CD14-positive monocyte (primary cell): ENCODE data around the gene CDH13. TPM values are rescaled to one million over a fixed set of nuclear protein-coding genes. Genes with fewer than 3 reads are reported as not detected.

Experiments
- DNase-seq, 3 donors: peaks; one replicate each; pipeline ENCODE4 v3.0.0-alpha.2; 2011 to 2022
- H2AFZ ChIP-seq: 2 replicates; pipeline ENCODE4 v1.6.0; 2012; ENCODE audit warnings: mild to moderate bottlenecking, low read depth, low read length, inconsistent platforms; ENCODE audit not compliant: insufficient read depth, poor library complexity, severe bottlenecking
- H3K27ac ChIP-seq, 2 donors: 1 replicate in 1 of 2; 2 replicates in 1 of 2; pipeline ENCODE4 v1.5.1; 2012 to 2013; ENCODE audit warnings: low read length in 2 of 2, control low read depth in 1 of 2, inconsistent platforms in 1 of 2, low read depth in 1 of 2, mild to moderate bottlenecking in 1 of 2
- H3K27me3 ChIP-seq, 2 donors: one replicate each; pipeline versions ENCODE4 v1.6.0 to v1.6.1; 2011 to 2013; ENCODE audit warnings: low read length in 2 of 2; ENCODE audit not compliant: control insufficient read depth in 2 of 2, insufficient read depth in 2 of 2
- H3K36me3 ChIP-seq, 2 donors: replicated peaks in 1 of 2; 1 replicate in 1 of 2; 2 replicates in 1 of 2; pipeline versions ENCODE4 v1.5.1 to v1.6.1; 2012 to 2013; ENCODE audit warnings: low read length in 2 of 2, control low read depth in 1 of 2, inconsistent platforms in 1 of 2, mild to moderate bottlenecking in 1 of 2; ENCODE audit not compliant: insufficient read depth in 2 of 2, control insufficient read depth in 1 of 2
- H3K4me1 ChIP-seq, 2 donors: 1 replicate in 1 of 2; 2 replicates in 1 of 2; pipeline versions ENCODE4 v1.5.1 to v1.6.1; 2012 to 2013; ENCODE audit warnings: low read length in 2 of 2, control low read depth in 1 of 2, inconsistent platforms in 1 of 2, mild to moderate bottlenecking in 1 of 2, moderate library complexity in 1 of 2; ENCODE audit not compliant: insufficient read depth in 2 of 2, control insufficient read depth in 1 of 2
- H3K4me2 ChIP-seq: replicated peaks from 2 replicates; pipeline ENCODE3; 2012; ENCODE audit warnings: low read length, moderate library complexity, mild to moderate bottlenecking; ENCODE audit not compliant: poor library complexity, severe bottlenecking; ENCODE audit errors: extremely low read depth
- H3K4me3 ChIP-seq, 3 experiments: fragments of 200-600 bp in 1 of 3; sonication (generic) in 1 of 3; replicated peaks in 1 of 3; 1 replicate in 2 of 3; 2 replicates in 1 of 3; pipeline ENCODE4 v1.5.1; 2011 to 2013; ENCODE audit warnings: low read length in 3 of 3, mild to moderate bottlenecking in 3 of 3, control low read depth in 2 of 3, low read depth in 2 of 3, inconsistent platforms in 1 of 3, moderate library complexity in 1 of 3
- H3K79me2 ChIP-seq: 2 replicates; pipeline ENCODE4 v1.6.0; 2012; ENCODE audit warnings: mild to moderate bottlenecking, control low read depth, inconsistent platforms, low read length, moderate library complexity; ENCODE audit not compliant: insufficient read depth
- H3K9ac ChIP-seq: 2 replicates; pipeline ENCODE4 v1.6.0; 2017; ENCODE audit warnings: low read length, mild to moderate bottlenecking; ENCODE audit not compliant: insufficient read depth, poor library complexity, severe bottlenecking
- H3K9me3 ChIP-seq, 2 donors: replicated peaks in 1 of 2; 1 replicate in 1 of 2; 2 replicates in 1 of 2; pipeline versions ENCODE4 v1.5.1 to v1.6.1; 2012 to 2013; ENCODE audit warnings: low read length in 2 of 2, control low read depth in 1 of 2; ENCODE audit not compliant: control insufficient read depth in 1 of 2, insufficient read depth in 1 of 2
- H4K20me1 ChIP-seq: 2 replicates; pipeline ENCODE4 v1.6.0; 2012; ENCODE audit warnings: mild to moderate bottlenecking, low read length, control low read depth, moderate library complexity; ENCODE audit not compliant: insufficient read depth
- H3K27ac Mint-ChIP-seq, 7 donors: one replicate each; pipeline ENCODE4 v1.8.0; 2020; ENCODE audit warnings: mild to moderate bottlenecking in 7 of 7, mixed read lengths in 7 of 7, moderate library complexity in 6 of 7, inconsistent platforms in 2 of 7
- H3K27me3 Mint-ChIP-seq, 3 donors: one replicate each; pipeline ENCODE4 v1.8.0; 2021 to 2022; ENCODE audit warnings: low read depth in 3 of 3, mild to moderate bottlenecking in 3 of 3, mixed read lengths in 3 of 3, moderate library complexity in 3 of 3, inconsistent platforms in 1 of 3
- H3K36me3 Mint-ChIP-seq, 2 donors: one replicate each; pipeline ENCODE4 v1.8.0; 2020; ENCODE audit warnings: mixed read lengths in 2 of 2, inconsistent platforms in 1 of 2, mild to moderate bottlenecking in 1 of 2
- H3K4me1 Mint-ChIP-seq: one replicate; pipeline ENCODE4 v1.8.0; 2020; ENCODE audit warnings: mild to moderate bottlenecking, mixed read lengths
- H3K4me3 Mint-ChIP-seq, 2 donors: one replicate each; pipeline ENCODE4 v1.8.0; 2020; ENCODE audit warnings: mild to moderate bottlenecking in 2 of 2, mixed read lengths in 2 of 2, moderate library complexity in 1 of 2
- H3K9me3 Mint-ChIP-seq, 7 donors: one replicate each; pipeline ENCODE4 v1.8.0; 2020 to 2022; ENCODE audit warnings: mixed read lengths in 7 of 7, mild to moderate bottlenecking in 6 of 7, moderate library complexity in 6 of 7, inconsistent platforms in 2 of 7
- CTCF ChIP-seq: fragments of 200-600 bp; IDR thresholded peaks from one replicate; pipeline ENCODE4 v1.8.0; 2022; ENCODE audit warnings: antibody characterized with exemption, mild to moderate bottlenecking
- WGBS: methylation state at CpG from one replicate; pipeline ENCODE4 v1.1.5; 2013; ENCODE audit warnings: missing lambda C conversion rate; ENCODE audit not compliant: insufficient coverage; 5-methylcytosine and 5-hydroxymethylcytosine counted together
- intact Hi-C, 2 donors: fragments of 100-400 bp; cut with micrococcal nuclease; formaldehyde crosslinking; loops; one replicate each; pipeline versions ENCODE4 v1.15.0 to v1.15.1; 2023
- polyA plus RNA-seq, 3 donors: library from polyadenylated mRNA; depleted of rRNA in 1 of 3; unstranded in 2 of 3; stranded (reverse) in 1 of 3; fragments of 300-500 nt in 2 of 3; fragments of >200 nt in 1 of 3; fragmentation: Illumina TruSeq in 2 of 3; gene quantifications; 1 replicate in 2 of 3; 2 replicates in 1 of 3; pipeline ENCODE4 v1.2.3, GENCODE V29; 2012 to 2021

CDH13 gene
- polyA plus RNA-seq, 3 donors = 0.13 to 0.19 TPM; not detected in 1

GRCh38 chr16:83779886-83780285 is 1153.1 kb downstream of the CDH13 start:
- intact Hi-C loops = no loop called here
- H3K36me3 Mint-ChIP-seq = no peaks in the 10 kb centered on the region
- H3K4me3 Mint-ChIP-seq = no peak overlapping the region
- peaks cover 0 to 7% of the 10 kb centered on the region in 2 donors for H3K27me3 ChIP-seq
- peaks cover 0 to under 1% (median 0%) of the 10 kb centered on the region in 7 donors for H3K9me3 Mint-ChIP-seq
- no peak overlapping the region for H3K4me3 ChIP-seq
- WGBS = 43% methylated on average over 6 of the region's 6 CpGs
- no peak for TF ChIP-seq CTCF
- peaks cover 13 to 30% (median 21%) of the 10 kb centered on the region in 3 donors for H3K27me3 Mint-ChIP-seq
- H3K27ac ChIP-seq = no peak overlapping the region
- DNase-seq = no peak
- H3K4me2 ChIP-seq = no peak overlapping the region
- H3K4me1 Mint-ChIP-seq = peaks cover 19% of the 10 kb centered on the region
- no peak overlapping the region for H2AFZ ChIP-seq
- no peak overlapping the region for H3K27ac Mint-ChIP-seq
- H4K20me1 ChIP-seq = no peaks in the 10 kb centered on the region
- no peak overlapping the region for H3K9ac ChIP-seq
- peaks cover 16 to 18% of the 10 kb centered on the region in 2 donors for H3K4me1 ChIP-seq
- H3K36me3 ChIP-seq = no peaks in the 10 kb centered on the region
- H3K9me3 ChIP-seq = no peaks in the 10 kb centered on the region
- no peaks in the 10 kb centered on the region for H3K79me2 ChIP-seq

- Mint-ChIP-seq H3K4me3 (no peak overlapping the region), H3K36me3 (no peaks in the 10 kb centered on the region), H3K27me3 (peaks cover 8 to 12% (median 11%) of the 10 kb centered on the region in 3 donors), H3K9me3 (peaks cover 0 to 5% (median 0%) of the 10 kb centered on the region in 7 donors), H3K4me1 (peaks cover 17% of the 10 kb centered on the region), H3K27ac (peak overlapping the region in 1 of 7 donors; percentile 22)
- no peak overlapping the region for H3K4me3 ChIP-seq
- H3K27ac ChIP-seq = no peak overlapping the region
- H3K9ac ChIP-seq = no peak overlapping the region
- H2AFZ ChIP-seq = no peak overlapping the region
- no peak for TF ChIP-seq CTCF
- intact Hi-C loops = no loop called here
- peaks cover 7 to 18% of the 10 kb centered on the region in 2 donors for H3K4me1 ChIP-seq
- no peaks in the 10 kb centered on the region for H3K9me3 ChIP-seq
- H3K27me3 ChIP-seq = peaks cover 0 to 6% of the 10 kb centered on the region in 2 donors
- H3K4me2 ChIP-seq = no peak overlapping the region
- no peaks in the 10 kb centered on the region for H3K36me3 ChIP-seq
- H4K20me1 ChIP-seq = no peaks in the 10 kb centered on the region
- WGBS = 100% methylated on average over 1 of the region's 2 CpGs
- no peak for DNase-seq
- no peaks in the 10 kb centered on the region for H3K79me2 ChIP-seq
Measured at GRCh38 chr16:83785455-83785854, 1158.7 kb downstream of the CDH13 start.
